ENCODE results near the gene ARAP1. TPM values are rescaled to one million over a fixed set of nuclear protein-coding genes. Genes with fewer than 3 reads are reported as not detected.

The ARAP1 gene
- total RNA-seq, 1 experiment from 2014 or later = 151 TPM

GRCh38 chr11:72759468-72759985 is 7.3 kb upstream of the ARAP1 start:
- DNase-seq = no peak
- Histone ChIP-seq H3K9me2 (ENCODE audit: insufficient read depth) (no peaks in the 10 kb centered on the region), H3K79me2 (ENCODE audit: low read depth) (peaks cover 4% of the 10 kb centered on the region; the same call in 1 of the 2 replicates), H3F3A (ENCODE audit: insufficient read depth, low read depth) (peaks cover 13% of the 10 kb centered on the region; the same call in 1 of the 2 replicates), H3K4me1 (replicated peaks; ENCODE audit: insufficient read depth) (no peaks in the 10 kb centered on the region), H3K27ac (no peak overlapping the region), H4K20me1 (ENCODE audit: insufficient read depth) (peaks cover 23% of the 10 kb centered on the region; the same call in 1 of the 2 replicates), H2AFZ (no peak overlapping the region), H3K36me3 (ENCODE audit: low read depth) (peaks cover 4% of the 10 kb centered on the region; the same call in 1 of the 2 replicates), H3K9me3 (ENCODE audit: insufficient read depth, low read depth) (no peaks in the 10 kb centered on the region), H3K27me3 (ENCODE audit: insufficient read depth, low read depth) (no peaks in the 10 kb centered on the region), H3K4me3 (no peak overlapping the region), H3K4me2 (no peak overlapping the region)
- POLR2A ChIA-PET (ENCODE audit: unreplicated experiment) = no interaction called here
- CTCF ChIA-PET = no interaction called here
- intact Hi-C loops (cut with micrococcal nuclease; ENCODE audit: unreplicated experiment) = no loop called here
- BruUV-seq (replicated peaks) = no TSS peak
- TF ChIP-seq CTCF (conservative IDR thresholded peaks at IDR 0.05) (no peak), EZH2 (IDR thresholded peaks at IDR 0.05; ENCODE audit: low read depth) (no peak)

GRCh38 chr11:72758690-72759389 is 6.6 kb upstream of the ARAP1 start:
- no peak overlapping the region for H3K4me2 ChIP-seq
- CTCF ChIA-PET = no interaction called here
- no TSS peak for BruUV-seq (replicated peaks)

GRCh38 chr11:72758304-72758689 is 6.1 kb upstream of the ARAP1 start:
- ChIA-PET CTCF (no interaction called here), POLR2A (ENCODE audit: unreplicated experiment) (no interaction called here)
- Histone ChIP-seq H3F3A (ENCODE audit: insufficient read depth, low read depth) (peaks cover 25% of the 10 kb centered on the region), H3K9me2 (ENCODE audit: insufficient read depth) (no peaks in the 10 kb centered on the region), H3K27ac (no peak overlapping the region), H3K4me3 (no peak overlapping the region), H3K36me3 (ENCODE audit: low read depth) (peaks cover 11% of the 10 kb centered on the region), H2AFZ (no peak overlapping the region), H3K79me2 (ENCODE audit: low read depth) (peaks cover 4% of the 10 kb centered on the region; the same call in 1 of the 2 replicates), H3K4me2 (no peak overlapping the region), H3K9me3 (ENCODE audit: insufficient read depth, low read depth) (no peaks in the 10 kb centered on the region), H3K4me1 (replicated peaks; ENCODE audit: insufficient read depth) (0 out of 2 replicates have a peak, but pooled peaks cover 4% of the 10 kb centered on the region), H4K20me1 (ENCODE audit: insufficient read depth) (peaks cover 13% of the 10 kb centered on the region; the same call in 1 of the 2 replicates), H3K27me3 (ENCODE audit: insufficient read depth, low read depth) (no peaks in the 10 kb centered on the region)
- DNase-seq = no peak
- no TSS peak for BruUV-seq (replicated peaks)
- intact Hi-C loops (cut with micrococcal nuclease; ENCODE audit: unreplicated experiment) = no loop called here
- TF ChIP-seq EZH2 (IDR thresholded peaks at IDR 0.05; ENCODE audit: low read depth) (no peak), CTCF (conservative IDR thresholded peaks at IDR 0.05) (no peak)

More at GRCh38 chr11:72758690-72759389, 6.6 kb upstream of the ARAP1 start:
- Histone ChIP-seq H3K4me1 (replicated peaks; ENCODE audit: insufficient read depth) (no peaks in the 10 kb centered on the region), H3K27me3 (ENCODE audit: insufficient read depth, low read depth) (no peaks in the 10 kb centered on the region), H3K9me3 (ENCODE audit: insufficient read depth, low read depth) (no peaks in the 10 kb centered on the region), H3K27ac (no peak overlapping the region), H2AFZ (no peak overlapping the region), H3F3A (ENCODE audit: insufficient read depth, low read depth) (peaks cover 20% of the 10 kb centered on the region; the same call in 1 of the 2 replicates), H3K79me2 (ENCODE audit: low read depth) (peaks cover 4% of the 10 kb centered on the region; the same call in 1 of the 2 replicates), H3K36me3 (ENCODE audit: low read depth) (peaks cover 11% of the 10 kb centered on the region), H3K9me2 (ENCODE audit: insufficient read depth) (no peaks in the 10 kb centered on the region), H4K20me1 (ENCODE audit: insufficient read depth) (peaks cover 18% of the 10 kb centered on the region; the same call in 1 of the 2 replicates), H3K4me3 (no peak overlapping the region)
- DNase-seq = no peak
- TF ChIP-seq EZH2 (IDR thresholded peaks at IDR 0.05; ENCODE audit: low read depth) (no peak), CTCF (conservative IDR thresholded peaks at IDR 0.05) (no peak)
- POLR2A ChIA-PET (ENCODE audit: unreplicated experiment) = no interaction called here
- intact Hi-C loops (cut with micrococcal nuclease; ENCODE audit: unreplicated experiment) = no loop called here
